Stimulated activated CD8-positive, alpha-beta memory T cell treated with anti-CD3 and anti-CD28 coated beads, Interleukin-15, amount 100 ng/mL, for 48 hours (primary cell): ENCODE data around the gene SVOPL.

Source experiments
- DNase-seq, 2 donors: peaks; one replicate each; pipeline ENCODE4 v3.0.0-alpha.2; 2020; ENCODE audit warnings: low read depth in 2 of 2

Gene SVOPL

GRCh38 chr7:138607216-138608126, 93.7 kb downstream of the SVOPL start:
- no peak for DNase-seq

- no peak for DNase-seq
Observed at GRCh38 chr7:138606236-138606635, 94.9 kb downstream of the SVOPL start.

DNA sequence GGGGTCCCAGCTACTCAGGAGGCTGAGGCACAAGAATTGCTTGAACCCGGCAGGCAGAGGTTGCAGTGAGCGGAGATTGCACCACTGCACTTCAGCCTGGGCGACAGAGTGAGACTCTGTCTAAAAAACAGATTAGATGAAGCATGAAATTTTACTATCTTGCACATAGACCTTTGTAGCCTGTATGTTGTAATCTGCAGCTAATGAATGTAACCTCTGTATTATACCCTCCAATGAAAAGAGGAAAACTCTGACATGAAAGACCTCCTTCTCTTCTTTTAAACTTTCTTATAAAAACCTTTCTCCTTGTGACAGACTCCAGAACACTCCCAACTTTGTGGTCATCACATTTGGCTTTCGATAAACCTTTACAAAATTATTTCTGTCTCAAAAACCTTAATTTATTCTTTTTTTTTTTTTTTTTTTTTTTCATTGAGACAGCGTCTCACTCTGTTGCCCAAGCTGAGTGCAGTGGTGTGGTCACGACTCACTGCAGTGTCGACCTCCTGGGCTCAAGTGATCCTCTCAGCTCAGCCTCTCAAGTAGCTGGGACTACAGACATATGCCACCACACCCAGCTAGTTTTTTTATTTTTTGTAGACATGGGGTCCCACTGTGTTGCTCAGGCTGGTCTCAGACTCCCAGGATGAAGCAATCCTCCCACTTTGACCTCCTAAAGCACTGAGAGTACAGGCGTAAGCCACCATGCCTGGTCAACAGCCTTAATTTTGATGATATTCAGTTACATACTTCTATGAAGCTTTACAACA, 97.4 kb downstream of the SVOPL start:
- no peak for DNase-seq

DNA sequence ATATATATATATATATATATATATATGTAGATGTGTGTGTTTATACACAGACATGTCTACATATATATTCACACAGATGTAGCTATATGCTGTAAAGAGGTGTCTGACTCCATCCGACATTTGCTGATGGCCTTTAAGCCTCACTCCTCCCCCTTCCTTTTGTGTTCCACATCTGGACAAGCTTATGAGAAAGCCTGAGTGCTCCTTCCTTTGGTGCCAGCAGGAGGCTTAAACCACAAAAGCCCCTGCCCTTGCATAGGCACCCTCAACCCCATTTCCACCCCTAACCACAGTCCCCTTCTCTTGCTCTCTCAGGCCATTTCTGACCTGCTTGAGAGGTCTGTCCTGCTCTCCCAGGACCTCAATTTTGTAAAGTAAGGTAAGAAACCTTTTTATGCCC, 98.7 kb downstream of the SVOPL start:
- DNase-seq = no peak

DNA sequence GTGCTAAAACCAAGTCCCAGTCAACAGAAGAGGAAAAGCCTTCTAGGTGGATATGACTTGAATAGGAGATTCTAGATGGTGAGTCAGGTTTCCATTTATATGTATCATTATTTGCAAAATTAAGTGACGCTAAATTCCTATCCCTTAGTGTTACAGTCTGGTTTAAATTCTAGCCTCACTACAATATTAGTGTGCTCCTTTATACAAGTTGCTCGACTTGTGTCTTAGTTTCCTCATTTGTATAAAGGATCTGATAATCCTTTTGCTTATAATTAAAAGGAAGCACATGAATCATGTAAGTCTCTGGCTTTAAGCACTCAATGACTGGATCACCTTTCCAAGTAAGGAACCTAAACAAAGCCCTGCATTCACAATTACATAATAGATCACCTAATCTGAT, 105.7 kb downstream of the SVOPL start:
- DNase-seq = no peak

DNA sequence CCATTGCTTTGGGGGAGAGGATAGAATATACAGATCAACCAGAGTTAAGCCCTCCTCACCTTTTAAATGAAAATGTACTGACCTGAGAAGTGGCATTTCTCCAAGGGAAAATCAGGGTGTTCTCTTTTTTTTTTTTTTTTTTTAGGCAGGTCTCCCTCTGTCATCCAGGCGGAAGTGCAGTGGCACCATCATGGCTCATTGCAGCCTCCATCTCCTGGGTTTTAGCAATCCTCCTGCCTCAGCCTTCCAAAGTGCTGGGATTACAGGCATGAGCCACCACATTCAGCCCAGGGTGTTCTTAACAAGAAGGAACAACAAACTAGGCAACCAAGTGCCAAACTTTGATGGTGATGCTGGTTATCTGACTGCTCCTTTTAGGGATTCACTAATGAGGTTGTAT, 111.0 kb downstream of the SVOPL start:
- no peak for DNase-seq

DNA sequence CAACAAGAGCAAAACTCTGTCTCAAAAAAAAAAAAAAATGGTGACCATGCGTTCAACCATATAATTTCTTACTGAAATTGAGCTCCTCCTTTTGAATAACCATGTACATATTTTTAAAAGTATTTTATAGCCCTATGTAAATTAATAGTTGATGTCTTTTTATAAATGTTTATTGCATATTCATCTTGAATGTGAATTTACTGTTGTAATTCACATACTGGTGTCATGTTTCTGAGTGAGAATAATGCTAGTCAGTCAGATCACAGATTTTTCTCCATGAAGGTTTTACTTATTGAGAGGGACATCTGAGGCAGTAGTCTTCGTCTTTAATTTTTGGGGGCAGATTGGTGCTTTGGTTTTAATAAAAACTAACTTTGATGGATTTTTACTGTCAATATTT, 112.2 kb downstream of the SVOPL start:
- DNase-seq = no peak

- no peak for DNase-seq
Observed at GRCh38 chr7:138587485-138587884, 113.7 kb downstream of the SVOPL start.

DNA sequence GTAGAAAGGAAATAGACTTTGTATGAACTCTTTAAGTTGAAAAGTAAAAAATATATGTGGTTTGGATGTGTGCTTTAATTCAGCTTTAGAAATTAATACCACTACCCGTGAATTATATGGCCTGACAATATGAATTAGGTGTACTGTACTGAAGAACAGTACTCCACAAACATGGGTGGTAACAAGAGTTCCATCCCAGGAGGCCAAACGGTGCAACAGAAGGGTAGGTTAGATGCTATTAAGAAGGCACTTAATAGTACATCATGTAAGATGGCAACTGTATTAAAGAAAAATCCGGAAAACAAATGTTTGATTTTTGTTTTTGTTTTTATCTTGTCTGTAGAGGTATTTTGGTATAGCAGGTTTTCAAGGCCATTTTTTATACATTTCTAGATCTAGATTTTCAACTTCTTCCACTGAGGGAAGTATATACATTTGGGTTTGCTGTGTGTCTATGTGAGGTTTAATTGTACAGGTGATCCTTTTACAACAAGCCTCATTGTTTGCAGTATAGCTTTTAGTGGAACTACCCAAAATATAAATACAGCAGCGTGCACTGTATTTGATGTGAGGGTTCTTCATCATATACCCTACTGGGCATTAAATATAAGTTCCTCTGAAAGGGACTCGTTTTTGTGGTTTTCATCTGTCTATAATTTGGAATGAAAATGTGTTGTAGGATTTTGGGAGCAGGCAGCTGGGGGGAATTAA, 115.7 kb downstream of the SVOPL start:
- DNase-seq = no peak

- no peak for DNase-seq
Observed at GRCh38 chr7:138584696-138585095, 116.5 kb downstream of the SVOPL start.

GRCh38 chr7:138584283-138584682, 116.9 kb downstream of the SVOPL start:
- no peak for DNase-seq

GRCh38 chr7:138581065-138581464, 120.1 kb downstream of the SVOPL start:
- no peak for DNase-seq

DNA sequence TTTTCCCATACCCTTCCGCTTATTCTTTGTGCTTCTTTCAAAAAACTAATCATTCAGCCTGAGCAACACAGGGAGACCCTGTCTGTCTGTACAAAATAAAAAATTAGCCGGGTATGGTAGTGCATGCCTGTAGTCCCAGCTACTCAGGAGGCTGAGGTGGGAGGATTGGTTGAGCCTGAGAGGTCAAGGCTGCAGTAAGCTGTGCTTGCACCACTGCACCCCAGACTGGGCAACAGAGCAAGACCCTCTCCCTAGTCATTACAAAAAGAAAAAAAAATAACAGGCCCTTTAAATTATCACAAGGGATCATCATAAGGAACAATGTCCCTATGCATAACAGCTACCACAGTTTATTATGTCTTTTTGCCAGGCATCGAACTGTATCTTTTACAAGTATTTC, 121.5 kb downstream of the SVOPL start:
- DNase-seq = no peak

DNA sequence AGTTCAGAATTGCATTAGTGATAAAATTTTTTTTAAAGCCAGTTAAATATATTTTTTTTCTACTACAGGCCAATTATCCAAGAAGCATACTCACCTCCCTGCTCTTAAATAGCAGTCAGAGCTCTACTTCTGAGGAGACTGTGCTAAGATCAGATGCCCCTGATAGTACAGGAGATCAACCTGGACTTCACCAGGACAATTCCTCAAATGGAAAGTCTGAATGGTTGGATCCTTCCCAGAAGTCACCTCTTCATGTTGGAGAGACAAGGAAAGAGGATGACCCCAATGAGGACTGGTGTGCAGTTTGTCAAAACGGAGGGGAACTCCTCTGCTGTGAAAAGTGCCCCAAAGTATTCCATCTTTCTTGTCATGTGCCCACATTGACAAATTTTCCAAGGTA, 122.0 kb downstream of the SVOPL start:
- DNase-seq = no peak

DNA sequence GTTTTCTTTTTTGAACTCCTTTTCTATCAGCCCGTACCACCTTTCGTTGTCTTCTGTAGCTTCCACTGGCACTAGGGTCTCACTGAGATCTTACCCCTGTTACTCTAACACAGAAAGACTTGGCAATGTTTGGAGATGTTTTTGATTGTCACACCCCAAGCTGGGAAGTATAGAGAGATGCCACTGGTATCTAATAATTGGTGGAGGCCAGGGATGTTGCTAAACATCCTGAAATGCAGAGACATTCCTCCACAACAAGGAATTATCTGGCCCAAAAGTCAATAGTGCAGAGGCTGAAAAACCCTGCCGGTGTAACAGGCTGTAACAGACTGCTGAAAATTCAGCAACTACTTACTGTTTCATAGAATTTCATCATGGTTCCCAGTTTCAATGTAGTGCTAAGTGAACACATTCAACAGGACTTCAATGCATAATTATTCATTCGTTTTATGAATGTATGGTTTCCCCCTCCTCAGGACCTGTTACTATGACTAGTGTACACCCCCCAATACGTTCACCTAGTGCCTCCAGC, 125.2 kb downstream of the SVOPL start:
- DNase-seq = no peak

DNA sequence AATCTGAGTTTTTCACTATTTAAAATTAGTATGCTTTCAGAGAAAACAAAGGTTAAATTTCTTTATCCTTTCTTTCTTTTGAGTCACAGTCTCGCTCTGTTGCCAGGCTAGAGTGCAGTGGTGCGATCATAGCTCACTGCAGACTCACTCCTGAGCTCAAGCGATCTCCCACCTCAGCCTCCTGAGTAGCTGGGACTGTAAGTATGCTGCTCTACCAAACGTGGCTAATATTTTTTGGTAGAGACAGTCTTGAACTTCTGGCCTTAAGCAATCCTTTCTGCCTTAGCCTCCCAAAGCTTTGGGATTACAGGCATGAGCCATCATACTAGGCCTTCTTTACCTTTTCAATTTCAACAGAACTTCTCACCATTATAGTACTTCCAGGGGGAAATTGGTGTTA, 127.4 kb downstream of the SVOPL start:
- no peak for DNase-seq

- no peak for DNase-seq
Observed at GRCh38 chr7:138570715-138571114, 130.4 kb downstream of the SVOPL start.

- no peak for DNase-seq
Observed at GRCh38 chr7:138569418-138569817, 131.7 kb downstream of the SVOPL start.

DNA sequence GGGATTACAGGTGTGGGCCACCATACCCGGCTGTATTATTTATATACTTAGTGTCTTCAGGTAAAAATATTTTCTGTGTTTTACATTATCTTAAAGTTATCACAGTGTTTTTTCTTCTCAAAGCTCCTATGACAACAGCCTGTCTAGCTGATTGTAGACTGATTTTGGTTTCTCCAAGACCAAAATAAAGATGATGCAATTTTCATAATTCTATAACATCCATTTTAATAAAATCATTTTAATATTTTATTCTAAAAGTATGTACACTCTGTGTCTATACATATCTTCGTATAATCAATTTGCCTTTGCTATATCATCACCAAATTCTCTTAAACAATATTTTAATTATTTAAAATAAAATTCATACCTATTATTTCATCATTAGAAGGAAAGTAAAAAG, 132.5 kb downstream of the SVOPL start:
- DNase-seq = no peak

GRCh38 chr7:138565451-138566114, 135.6 kb downstream of the SVOPL start:
- no peak for DNase-seq

GRCh38 chr7:138565071-138565450, 136.1 kb downstream of the SVOPL start:
- no peak for DNase-seq

GRCh38 chr7:138564365-138564764, 136.8 kb downstream of the SVOPL start:
- DNase-seq = no peak
